ENCODE measurements around the gene OMP.
A peak's percentile ranks its signal among the peaks of the same experiment; 100 is the strongest.

Gene OMP

GRCh38 chr11:77126156-77126775 lies 23.6 kb downstream of the OMP start:
- DNase-seq: no peak

GRCh38 chr11:77126861-77127234 lies 24.2 kb downstream of the OMP start:
- no peak for DNase-seq

GRCh38 chr11:77127235-77127911 lies 24.7 kb downstream of the OMP start:
- DNase-seq: peak; percentile 31

GRCh38 chr11:77127920-77128691 lies 25.5 kb downstream of the OMP start, which contains the start of gene MYO7A:
Gene MYO7A, plus strand, starts transcription at chr11:77128246. Its CDS starts 2,389 bp downstream, at chr11:77130635.
- DNase-seq: no peak

- DNase-seq: no peak
Measured at GRCh38 chr11:77129069-77129841, 26.6 kb downstream of the OMP start.

GRCh38 chr11:77129842-77130756 lies 27.5 kb downstream of the OMP start:
- no peak for DNase-seq

GRCh38 chr11:77130763-77131513 lies 28.3 kb downstream of the OMP start:
- DNase-seq: no peak

- DNase-seq: no peak
Measured at GRCh38 chr11:77131560-77131959, 28.9 kb downstream of the OMP start.

GRCh38 chr11:77135069-77135468 lies 32.4 kb downstream of the OMP start:
- DNase-seq: no peak

- DNase-seq: no peak
Measured at GRCh38 chr11:77136074-77136473, 33.4 kb downstream of the OMP start.

GRCh38 chr11:77136784-77137420 lies 34.3 kb downstream of the OMP start:
- DNase-seq: no peak

- no peak for DNase-seq
Measured at GRCh38 chr11:77137421-77137820, 34.8 kb downstream of the OMP start.

- no peak for DNase-seq
Measured at GRCh38 chr11:77138106-77138649, 35.5 kb downstream of the OMP start.

- no peak for DNase-seq
Measured at GRCh38 chr11:77139201-77139600, 36.6 kb downstream of the OMP start.

GRCh38 chr11:77140231-77140851 lies 37.7 kb downstream of the OMP start:
- DNase-seq: no peak

- no peak for DNase-seq
Measured at GRCh38 chr11:77141034-77141433, 38.4 kb downstream of the OMP start.

- DNase-seq: no peak
Measured at GRCh38 chr11:77141475-77141874, 38.8 kb downstream of the OMP start.

- no peak for DNase-seq
Measured at GRCh38 chr11:77142091-77142975, 39.7 kb downstream of the OMP start.
